NCI-H1092 treated with DMSO at 0.1 percent for 48 hours (cell line): Measurements from ENCODE around the gene PPP2CA.
"Not testable (repeated sequence)": the region's sequence is repeated elsewhere in the genome, so short reads cannot be mapped to it uniquely, and the experiment has no call there.

ENCODE experiments used
- DNase-seq: peaks from one replicate; lab custom pipeline; 2025; lab: John Stamatoyannopoulos, UW

Gene PPP2CA

GRCh38 chr5:134225780-134226440, at the start of gene PPP2CA:
TSS of gene PPP2CA (minus strand) at chr5:134226073. CDS start at chr5:134225861, 212 bp downstream.
- peak; percentile 93 for DNase-seq

- DNase-seq, result no peak
These were observed 47.9 kb upstream of the PPP2CA start for GRCh38 chr5:134273642-134274395.

- DNase-seq, result no peak
These were observed 45.2 kb upstream of the PPP2CA start for GRCh38 chr5:134271059-134271458.

- DNase-seq, result no peak
These were observed 43.0 kb upstream of the PPP2CA start for GRCh38 chr5:134268919-134269318.

GRCh38 chr5:134268019-134268601, 42.2 kb upstream of the PPP2CA start:
- no peak for DNase-seq

GRCh38 chr5:134267366-134268018, 41.6 kb upstream of the PPP2CA start:
- DNase-seq, result no peak

GRCh38 chr5:134263801-134264200, 37.9 kb upstream of the PPP2CA start:
- no peak for DNase-seq

GRCh38 chr5:134262629-134263028, 36.8 kb upstream of the PPP2CA start:
- DNase-seq, result not testable (repeated sequence)

- DNase-seq, result no peak
These were observed 33.0 kb upstream of the PPP2CA start for GRCh38 chr5:134258896-134259295.

- no peak for DNase-seq
These were observed 31.3 kb upstream of the PPP2CA start for GRCh38 chr5:134257176-134257575.

GRCh38 chr5:134255418-134256150, 29.7 kb upstream of the PPP2CA start:
- DNase-seq, result no peak

- not testable (repeated sequence) for DNase-seq
These were observed 27.7 kb upstream of the PPP2CA start for GRCh38 chr5:134253368-134254153.

GRCh38 chr5:134252671-134253070, 26.8 kb upstream of the PPP2CA start:
- no peak for DNase-seq

- DNase-seq, result no peak
These were observed 25.1 kb upstream of the PPP2CA start for GRCh38 chr5:134250949-134251348.

- no peak for DNase-seq
These were observed 23.9 kb upstream of the PPP2CA start for GRCh38 chr5:134249469-134250379.

GRCh38 chr5:134248256-134248655, 22.4 kb upstream of the PPP2CA start:
- DNase-seq, result no peak

GRCh38 chr5:134247428-134248224, 21.8 kb upstream of the PPP2CA start:
- no peak for DNase-seq

- no peak for DNase-seq
These were observed 21.0 kb upstream of the PPP2CA start for GRCh38 chr5:134246771-134247427.

GRCh38 chr5:134245692-134246091, 19.8 kb upstream of the PPP2CA start:
- no peak for DNase-seq
